Measurements from ENCODE around the gene C11orf65.

- TF ChIP-seq EZH2phosphoT487 (IDR thresholded peaks at IDR 0.05; ENCODE audit: insufficient read depth, low read depth) = no peak
- no peak for TF ChIP-seq EZH2 (IDR thresholded peaks at IDR 0.05; ENCODE audit: insufficient read depth, poor library complexity, severe bottlenecking)
Measured at GRCh38 chr11:108453207-108453835, 14.0 kb downstream of the C11orf65 start.

All from GM23248 (cell line).